Colonic mucosa (tissue), 4 donors: Measurements from ENCODE around the gene PLXNA2. TPM values are rescaled to one million over a fixed set of nuclear protein-coding genes. Genes with fewer than 3 reads are reported as not detected.

Source experiments
- DNase-seq: peaks from one replicate; pipeline ENCODE4 v3.0.0-alpha.2; 2020
- H3K27ac ChIP-seq: fragments of 200-600 bp; one replicate; pipeline ENCODE4 v1.8.0; 2021
- H3K27me3 ChIP-seq: fragments of 200-600 bp; one replicate; pipeline ENCODE4 v1.8.0; 2021
- H3K36me3 ChIP-seq: fragments of 200-600 bp; one replicate; pipeline ENCODE4 v1.8.0; 2021
- H3K4me1 ChIP-seq: fragments of 200-600 bp; one replicate; pipeline ENCODE4 v1.8.0; 2021; ENCODE audit warnings: mild to moderate bottlenecking
- H3K4me3 ChIP-seq: fragments of 200-600 bp; one replicate; pipeline ENCODE4 v1.8.0; 2021
- H3K9ac ChIP-seq, 2 donors: one replicate each; pipeline ENCODE4 v1.7.0; 2013; ENCODE audit warnings: control low read depth in 2 of 2, low read depth in 2 of 2, low read length in 2 of 2
- H3K9me3 ChIP-seq: fragments of 200-600 bp; one replicate; pipeline ENCODE4 v1.8.0; 2021
- CTCF ChIP-seq: fragments of 200-600 bp; IDR thresholded peaks from one replicate; pipeline ENCODE4 v1.8.0; 2022; ENCODE audit warnings: antibody characterized with exemption, mild to moderate bottlenecking
- intact Hi-C: fragments of 100-400 bp; cut with DNase I; formaldehyde crosslinking; loops from one replicate; pipeline ENCODE4 v1.14.1; 2022
- total RNA-seq, 2 donors: library from RNA; stranded (reverse); fragmentation: NEBNext Ultra II Directional in 1 of 2; extraction: Animal tissue kit (Norgen Biotek cat#: 25700) in 1 of 2; gene quantifications; one replicate each; pipeline ENCODE4 v1.2.1, GENCODE V29; 2021
- donor health status: healthy.
- donor health status: DM: no; HTN: no; CAD: no.
- donor health status: DM: no; HTN: no; CAD: no.

PLXNA2 gene
- total RNA-seq, 2 donors from 2014 or later = 46.1 to 81.6 TPM

GRCh38 chr1:208154679-208155642 is 89.2 kb downstream of the PLXNA2 start:
- intact Hi-C loops = no loop called here
- no peaks in the 10 kb centered on the region for H3K36me3 ChIP-seq
- DNase-seq = peak; percentile 78
- H3K27me3 ChIP-seq = no peaks in the 10 kb centered on the region
- H3K9me3 ChIP-seq = no peaks in the 10 kb centered on the region
- TF ChIP-seq CTCF = no peak
- H3K9ac ChIP-seq = peak overlapping the region in 1 of 2 donors; percentile 48
- no peak overlapping the region for H3K4me3 ChIP-seq
- H3K27ac ChIP-seq = peak overlapping the region; percentile 60
- peaks cover 10% of the 10 kb centered on the region for H3K4me1 ChIP-seq

- peak; percentile 65 for DNase-seq
- intact Hi-C loops = no loop called here
- peaks cover 12% of the 10 kb centered on the region for H3K4me1 ChIP-seq
- TF ChIP-seq CTCF = no peak
- no peaks in the 10 kb centered on the region for H3K36me3 ChIP-seq
- peak overlapping the region; percentile 60 for H3K27ac ChIP-seq
- peak overlapping the region in 1 of 2 donors; percentile 48 for H3K9ac ChIP-seq
- H3K9me3 ChIP-seq = no peaks in the 10 kb centered on the region
- H3K27me3 ChIP-seq = no peaks in the 10 kb centered on the region
- H3K4me3 ChIP-seq = no peak overlapping the region
Observed at GRCh38 chr1:208154040-208154439, 90.1 kb downstream of the PLXNA2 start.

GRCh38 chr1:208153386-208153785 is 90.8 kb downstream of the PLXNA2 start:
- Histone ChIP-seq H3K36me3 (no peaks in the 10 kb centered on the region), H3K4me1 (peaks cover 12% of the 10 kb centered on the region), H3K9ac (no peak overlapping the region), H3K27ac (no peak overlapping the region), H3K9me3 (no peaks in the 10 kb centered on the region), H3K27me3 (no peaks in the 10 kb centered on the region), H3K4me3 (no peak overlapping the region)
- intact Hi-C loops = no loop called here
- no peak for DNase-seq
- no peak for TF ChIP-seq CTCF

- H3K4me3 ChIP-seq = no peak overlapping the region
- peak overlapping the region; percentile 52 for H3K27ac ChIP-seq
- no peak for DNase-seq
- no peaks in the 10 kb centered on the region for H3K36me3 ChIP-seq
- H3K27me3 ChIP-seq = no peaks in the 10 kb centered on the region
- no peak for TF ChIP-seq CTCF
- H3K9ac ChIP-seq = peak overlapping the region in 1 of 2 donors; percentile 55
- H3K9me3 ChIP-seq = no peaks in the 10 kb centered on the region
- intact Hi-C loops = no loop called here
- peaks cover 12% of the 10 kb centered on the region for H3K4me1 ChIP-seq
Observed at GRCh38 chr1:208151728-208152598, 92.2 kb downstream of the PLXNA2 start.

GRCh38 chr1:208150833-208151458 is 93.2 kb downstream of the PLXNA2 start:
- H3K36me3 ChIP-seq = no peaks in the 10 kb centered on the region
- peaks cover 12% of the 10 kb centered on the region for H3K4me1 ChIP-seq
- peak overlapping the region; percentile 52 for H3K27ac ChIP-seq
- H3K4me3 ChIP-seq = no peak overlapping the region
- peak; percentile 60 for DNase-seq
- H3K9ac ChIP-seq = peak overlapping the region; percentile 37 to 55
- no peaks in the 10 kb centered on the region for H3K9me3 ChIP-seq
- no peak for TF ChIP-seq CTCF
- H3K27me3 ChIP-seq = no peaks in the 10 kb centered on the region
- intact Hi-C loops = no loop called here
